ENCODE results near the gene MYO9A.

The MYO9A gene

DNA sequence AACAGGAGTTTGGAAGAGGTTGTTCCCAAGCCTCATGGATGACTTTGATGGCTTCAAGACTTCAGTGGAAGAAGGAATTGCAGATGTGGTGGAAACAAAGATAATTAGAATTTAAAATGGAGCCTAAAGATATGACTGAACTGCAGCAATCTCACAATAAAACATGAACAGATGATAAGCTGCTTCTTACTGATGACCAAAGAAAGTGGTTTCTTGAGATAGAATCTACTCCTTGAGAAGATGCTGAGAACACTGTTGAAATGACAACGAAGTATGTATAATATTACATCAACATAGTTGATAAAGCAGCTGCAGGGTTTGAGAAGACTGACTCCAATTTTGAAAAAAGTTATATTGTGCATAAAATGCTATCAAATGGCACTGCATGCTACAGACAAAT, 21.2 kb downstream of the MYO9A start:
- Histone ChIP-seq H3K4me3 (ENCODE audit: low read depth in 1 of 2, low read length in 1 of 2) (no peak overlapping the region), H3K4me1 (ENCODE audit: control insufficient read depth in 1 of 2, insufficient read depth in 1 of 2, low read depth in 1 of 2, low read length in 1 of 2) (no peaks in the 10 kb centered on the region), H3K27me3 (no peaks in the 10 kb centered on the region), H3K9me3 (no peaks in the 10 kb centered on the region), H3K27ac (no peak overlapping the region), H3K36me3 (no peaks in the 10 kb centered on the region)
- TF ChIP-seq, protein P1, sequence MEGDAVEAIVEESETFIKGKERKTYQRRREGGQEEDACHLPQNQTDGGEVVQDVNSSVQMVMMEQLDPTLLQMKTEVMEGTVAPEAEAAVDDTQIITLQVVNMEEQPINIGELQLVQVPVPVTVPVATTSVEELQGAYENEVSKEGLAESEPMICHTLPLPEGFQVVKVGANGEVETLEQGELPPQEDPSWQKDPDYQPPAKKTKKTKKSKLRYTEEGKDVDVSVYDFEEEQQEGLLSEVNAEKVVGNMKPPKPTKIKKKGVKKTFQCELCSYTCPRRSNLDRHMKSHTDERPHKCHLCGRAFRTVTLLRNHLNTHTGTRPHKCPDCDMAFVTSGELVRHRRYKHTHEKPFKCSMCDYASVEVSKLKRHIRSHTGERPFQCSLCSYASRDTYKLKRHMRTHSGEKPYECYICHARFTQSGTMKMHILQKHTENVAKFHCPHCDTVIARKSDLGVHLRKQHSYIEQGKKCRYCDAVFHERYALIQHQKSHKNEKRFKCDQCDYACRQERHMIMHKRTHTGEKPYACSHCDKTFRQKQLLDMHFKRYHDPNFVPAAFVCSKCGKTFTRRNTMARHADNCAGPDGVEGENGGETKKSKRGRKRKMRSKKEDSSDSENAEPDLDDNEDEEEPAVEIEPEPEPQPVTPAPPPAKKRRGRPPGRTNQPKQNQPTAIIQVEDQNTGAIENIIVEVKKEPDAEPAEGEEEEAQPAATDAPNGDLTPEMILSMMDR (IDR thresholded peaks at IDR 0.05) = no peak

DNA sequence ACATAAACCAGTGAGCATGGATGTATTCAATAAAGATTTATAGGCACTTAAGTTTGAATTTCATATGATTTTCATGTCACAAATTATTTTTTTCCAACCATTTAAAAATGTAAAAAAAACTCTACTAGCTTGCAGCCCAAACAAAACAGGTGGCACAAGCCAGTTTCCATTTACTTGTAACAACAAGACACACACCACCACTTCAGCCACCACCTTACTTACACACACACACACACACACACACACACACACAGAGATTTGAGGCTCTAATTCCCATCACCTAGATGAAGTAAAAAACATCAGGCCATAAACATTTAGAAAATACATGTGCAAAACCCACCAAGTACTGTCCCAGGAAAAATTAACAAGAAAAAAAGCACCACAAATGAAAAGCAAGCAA, 25.3 kb downstream of the MYO9A start:
- Histone ChIP-seq H3K9me3 (no peaks in the 10 kb centered on the region), H3K36me3 (no peaks in the 10 kb centered on the region), H3K27ac (no peak overlapping the region), H3K4me1 (ENCODE audit: control insufficient read depth in 1 of 2, insufficient read depth in 1 of 2, low read depth in 1 of 2, low read length in 1 of 2) (no peaks in the 10 kb centered on the region), H3K4me3 (ENCODE audit: low read depth in 1 of 2, low read length in 1 of 2) (no peak overlapping the region), H3K27me3 (no peaks in the 10 kb centered on the region)
- TF ChIP-seq, protein P1 (IDR thresholded peaks at IDR 0.05) = no peak

GRCh38 chr15:72092006-72092405, 25.9 kb downstream of the MYO9A start:
- Histone ChIP-seq H3K27ac (no peak overlapping the region), H3K4me3 (ENCODE audit: low read depth in 1 of 2, low read length in 1 of 2) (no peak overlapping the region), H3K36me3 (no peaks in the 10 kb centered on the region), H3K9me3 (no peaks in the 10 kb centered on the region), H3K27me3 (no peaks in the 10 kb centered on the region), H3K4me1 (ENCODE audit: control insufficient read depth in 1 of 2, insufficient read depth in 1 of 2, low read depth in 1 of 2, low read length in 1 of 2) (no peaks in the 10 kb centered on the region)
- TF ChIP-seq, protein P1 (IDR thresholded peaks at IDR 0.05) = no peak

DNA sequence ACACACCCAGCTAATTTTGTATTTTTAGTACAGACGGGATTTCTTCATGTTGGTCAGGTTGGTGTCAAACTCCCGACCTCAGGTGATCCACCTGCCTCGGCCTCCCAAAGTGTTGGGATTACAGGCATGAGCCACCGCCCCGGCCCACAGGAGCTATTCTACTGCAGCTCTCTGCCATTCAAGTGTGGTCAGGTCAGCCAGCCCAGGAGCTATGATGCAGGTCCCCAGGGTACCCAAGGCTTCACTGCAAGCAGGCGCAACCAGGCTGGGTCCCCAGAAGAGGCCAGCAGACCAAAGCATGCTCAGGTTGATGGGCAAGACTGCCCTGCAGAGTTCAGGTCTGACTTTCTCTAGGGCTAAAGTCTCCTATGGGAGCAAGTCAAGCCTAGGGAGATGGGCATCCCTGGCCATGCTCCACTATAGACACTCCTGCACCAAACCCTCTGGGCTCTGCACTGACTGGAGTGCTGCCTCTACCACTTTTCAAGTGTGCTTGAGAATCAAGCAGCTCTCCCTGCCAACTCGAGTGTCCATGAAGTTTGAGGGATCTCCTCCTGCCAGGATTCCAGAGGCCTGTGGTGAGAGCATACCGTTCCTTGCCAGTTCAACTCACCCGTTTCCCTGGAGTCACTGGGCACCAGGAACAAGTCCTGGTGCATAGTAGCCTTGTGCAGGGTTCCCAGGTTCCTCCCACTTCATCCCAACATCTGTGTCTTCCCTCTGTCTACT, 30.9 kb downstream of the MYO9A start:
- no peak overlapping the region for H3K27ac ChIP-seq
- TF ChIP-seq, protein P1 (IDR thresholded peaks at IDR 0.05) = no peak

DNA sequence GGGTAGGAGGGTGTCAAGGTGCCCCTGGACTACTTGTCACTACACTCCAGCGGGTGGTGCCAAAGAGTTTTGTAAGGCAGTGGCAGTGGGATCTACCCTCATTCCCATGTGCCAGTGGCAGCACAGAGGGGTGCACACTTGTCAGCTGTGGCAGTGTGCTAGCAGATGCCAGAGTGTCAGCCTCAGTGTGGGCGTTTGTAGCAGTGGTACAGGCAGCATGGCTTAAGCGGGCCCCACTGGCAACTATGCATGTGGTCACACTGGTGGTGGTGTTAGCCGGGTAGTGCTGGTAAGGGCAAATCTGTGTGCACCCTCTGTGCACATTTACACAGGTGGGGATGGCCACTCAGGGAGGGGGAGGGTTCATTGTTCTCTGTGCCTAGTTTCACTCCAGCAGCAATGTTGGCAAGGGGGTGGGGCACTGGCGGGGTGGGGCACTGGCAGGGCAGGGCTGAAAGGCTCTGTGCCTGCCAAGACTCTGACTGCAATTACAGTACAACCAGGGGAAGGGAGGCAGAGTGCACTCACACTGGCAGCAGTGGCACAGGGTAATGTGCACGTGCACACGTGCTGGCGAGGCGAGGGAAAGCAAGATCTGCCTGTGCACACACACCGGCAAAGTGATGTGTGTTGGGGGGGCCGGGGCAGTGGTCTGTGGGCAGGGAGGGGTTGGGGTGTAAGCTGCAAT, 31.8 kb downstream of the MYO9A start:
- Histone ChIP-seq H3K27me3 (no peaks in the 10 kb centered on the region), H3K27ac (no peak overlapping the region), H3K36me3 (no peaks in the 10 kb centered on the region), H3K4me1 (ENCODE audit: control insufficient read depth in 1 of 2, insufficient read depth in 1 of 2, low read depth in 1 of 2, low read length in 1 of 2) (no peaks in the 10 kb centered on the region), H3K4me3 (ENCODE audit: low read depth in 1 of 2, low read length in 1 of 2) (no peak overlapping the region), H3K9me3 (no peaks in the 10 kb centered on the region)
- TF ChIP-seq, protein P1 (IDR thresholded peaks at IDR 0.05) = no peak

More for the DNA sequence above, 30.9 kb downstream of the MYO9A start:
- Histone ChIP-seq H3K4me3 (ENCODE audit: low read depth in 1 of 2, low read length in 1 of 2) (no peak overlapping the region), H3K4me1 (ENCODE audit: control insufficient read depth in 1 of 2, insufficient read depth in 1 of 2, low read depth in 1 of 2, low read length in 1 of 2) (no peaks in the 10 kb centered on the region), H3K36me3 (no peaks in the 10 kb centered on the region), H3K9me3 (no peaks in the 10 kb centered on the region), H3K27me3 (no peaks in the 10 kb centered on the region)
